H1 (cell line): ENCODE data around the gene RNF5. TPM values are rescaled to one million over a fixed set of nuclear protein-coding genes. Genes with fewer than 3 reads are reported as not detected.

Experiments
- CHD1 ChIP-seq: IDR thresholded peaks from 2 replicates; pipeline ENCODE4 v1.6.1; 2012; ENCODE audit warnings: low read depth, low read length, improper control_type of control experiment
- polyA plus RNA-seq, 7 experiments: library from polyadenylated mRNA; depleted of rRNA in 3 of 7; stranded (reverse) in 5 of 7; unstranded in 2 of 7; fragments of >200 nt in 5 of 7; fragments of 200-250 nt in 2 of 7; gene quantifications; 1 replicate in 5 of 7; 2 replicates in 1 of 7; 4 replicates in 1 of 7; pipeline versions ENCODE4 v1.2.1 to v1.2.3, GENCODE V29; 2011 to 2013; ENCODE audit warnings: missing spikeins in 2 of 7, mixed read lengths in 2 of 7
- total RNA-seq: library from RNA; stranded (reverse); fragmentation: NEBNext Ultra II Directional; extraction: Animal tissue kit (Norgen Biotek cat#: 25700); gene quantifications from 2 replicates; pipeline ENCODE4 v1.2.1, GENCODE V29; 2021

Gene RNF5
- total and polyA plus RNA-seq, 2 of the 8 experiments (the other 6 are each of a cell fraction or from before 2014, with no cell fraction given): 90.0 to 158 TPM

GRCh38 chr6:32156891-32157290, 21.3 kb upstream of the RNF5 start (continued):
- no peak for TF ChIP-seq CHD1
